HG03457 (cell line): ENCODE measurements around the gene HS3ST3B1.

Source experiments
- ATAC-seq: cut with Tn5 transposase; IDR thresholded peaks from one replicate; pipeline ENCODE4 v1.9.1; 2021; ENCODE audit warnings: moderate number of reproducible peaks; ENCODE audit not compliant: unreplicated experiment

The HS3ST3B1 gene

GRCh38 chr17:14302431-14303099 lies 1.7 kb downstream of the HS3ST3B1 start:
- no peak for ATAC-seq

- ATAC-seq: no peak
These were observed 2.7 kb downstream of the HS3ST3B1 start for GRCh38 chr17:14303343-14304221.

- ATAC-seq: no peak
These were observed 3.4 kb downstream of the HS3ST3B1 start for GRCh38 chr17:14304222-14304772.

- ATAC-seq: no peak
These were observed 4.1 kb downstream of the HS3ST3B1 start for GRCh38 chr17:14304773-14305517.

GRCh38 chr17:14305785-14306496 lies 5.1 kb downstream of the HS3ST3B1 start:
- no peak for ATAC-seq

GRCh38 chr17:14306596-14306995 lies 5.7 kb downstream of the HS3ST3B1 start:
- ATAC-seq: no peak

- no peak for ATAC-seq
These were observed 6.7 kb downstream of the HS3ST3B1 start for GRCh38 chr17:14307560-14308024.

GRCh38 chr17:14308636-14308964 lies 7.7 kb downstream of the HS3ST3B1 start:
- no peak for ATAC-seq

GRCh38 chr17:14308965-14309879 lies 8.3 kb downstream of the HS3ST3B1 start:
- peak; percentile 96 for ATAC-seq

- no peak for ATAC-seq
These were observed 9.2 kb downstream of the HS3ST3B1 start for GRCh38 chr17:14310101-14310500.

- ATAC-seq: no peak
These were observed 9.7 kb downstream of the HS3ST3B1 start for GRCh38 chr17:14310605-14311004.

GRCh38 chr17:14311186-14311705 lies 10.4 kb downstream of the HS3ST3B1 start:
- no peak for ATAC-seq

- no peak for ATAC-seq
These were observed 11.1 kb downstream of the HS3ST3B1 start for GRCh38 chr17:14311981-14312380.

GRCh38 chr17:14312522-14312921 lies 11.6 kb downstream of the HS3ST3B1 start:
- no peak for ATAC-seq

GRCh38 chr17:14316126-14316832 lies 15.4 kb downstream of the HS3ST3B1 start:
- no peak for ATAC-seq

- ATAC-seq: no peak
These were observed 16.5 kb downstream of the HS3ST3B1 start for GRCh38 chr17:14317383-14317782.

- no peak for ATAC-seq
These were observed 17.4 kb downstream of the HS3ST3B1 start for GRCh38 chr17:14318109-14318917.

GRCh38 chr17:14318918-14319205 lies 18.0 kb downstream of the HS3ST3B1 start:
- ATAC-seq: no peak
